A673 (cell line): Measurements from ENCODE around the gene HSD11B2. TPM values are rescaled to one million over a fixed set of nuclear protein-coding genes. Genes with fewer than 3 reads are reported as not detected.

ENCODE experiments used
- BruUV-seq: library from RNA; stranded (reverse); fragments of 400-500 nt; replicated peaks from 2 replicates; lab custom pipeline; 2021; lab: Mats Ljungman, UMichigan
- CTCF ChIA-PET: fragments of 300-600 bp; sonication (Branson Sonifier 250); formaldehyde crosslinking; loops from one replicate; lab custom pipeline; 2022; ENCODE audit warnings: antibody characterized with exemption; lab: Charles Lee
- POLR2A ChIA-PET: fragments of 300-600 bp; sonication (Branson Sonifier 250); formaldehyde crosslinking; loops from one replicate; lab custom pipeline; 2022; ENCODE audit warnings: antibody characterized with exemption; ENCODE audit not compliant: low non-redundant PET; lab: Charles Lee
- DNase-seq: peaks from one replicate; pipeline ENCODE4 v3.0.0-alpha.2; 2015; ENCODE audit warnings: low spot score
- H3K27ac ChIP-seq: fragments of 200-600 bp; sonication (generic); 2 replicates; pipeline ENCODE4 v1.5.1; 2016; ENCODE audit warnings: mixed run types, low read depth, mild to moderate bottlenecking, mixed read lengths, antibody characterized with exemption, low read length; ENCODE audit not compliant: poor library complexity, severe bottlenecking
- H3K27me3 ChIP-seq: fragments of 200-600 bp; sonication (generic); replicated peaks from 2 replicates; pipeline ENCODE4 v1.6.1; 2017; ENCODE audit warnings: mixed run types, low read depth, mild to moderate bottlenecking, mixed read lengths, antibody characterized with exemption, low read length; ENCODE audit not compliant: insufficient read depth, poor library complexity
- H3K36me3 ChIP-seq: fragments of 200-600 bp; sonication (generic); 2 replicates; pipeline ENCODE4 v1.6.1; 2016; ENCODE audit warnings: mixed run types, mild to moderate bottlenecking, mixed read lengths, antibody characterized with exemption, low read length; ENCODE audit not compliant: insufficient read depth, poor library complexity, severe bottlenecking
- H3K4me1 ChIP-seq: fragments of 200-600 bp; sonication (generic); 2 replicates; pipeline ENCODE4 v1.6.1; 2017; ENCODE audit warnings: mixed run types, mild to moderate bottlenecking, mixed read lengths, antibody characterized with exemption, low read length; ENCODE audit not compliant: insufficient read depth, poor library complexity, severe bottlenecking
- H3K4me3 ChIP-seq: fragments of 200-600 bp; sonication (generic); 2 replicates; pipeline ENCODE4 v1.5.1; 2016; ENCODE audit warnings: low read depth, mixed run types, mild to moderate bottlenecking, mixed read lengths, low read length; ENCODE audit not compliant: poor library complexity, severe bottlenecking
- H3K9me3 ChIP-seq: fragments of 200-600 bp; sonication (generic); 2 replicates; pipeline ENCODE4 v1.6.1; 2016; ENCODE audit warnings: mixed run types, low read depth, mild to moderate bottlenecking, mixed read lengths, antibody characterized with exemption, low read length; ENCODE audit not compliant: poor library complexity, severe bottlenecking
- CTCF ChIP-seq: fragments of 300-800, 200-600 bp; sonication (generic); conservative IDR thresholded peaks from 2 replicates; pipeline ENCODE4 v1.5.1; 2017; ENCODE audit warnings: low read depth, mild to moderate bottlenecking, antibody characterized with exemption, low read length, moderate library complexity, mixed read lengths
- EZH2 ChIP-seq: fragments of 200-600 bp; sonication (generic); IDR thresholded peaks from 2 replicates; pipeline ENCODE4 v1.6.1; 2017; ENCODE audit warnings: borderline replicate concordance, low read depth, mild to moderate bottlenecking, mixed read lengths, antibody characterized with exemption, low read length; ENCODE audit not compliant: poor library complexity, severe bottlenecking
- intact Hi-C: fragments of 100-400 bp; cut with micrococcal nuclease; formaldehyde crosslinking; loops from one replicate; pipeline ENCODE4 v1.10.0; 2022; ENCODE audit not compliant: unreplicated experiment
- total RNA-seq: library from RNA; stranded (reverse); gene quantifications from 2 replicates; pipeline ENCODE4 v1.2.3, GENCODE V29; 2021

Gene HSD11B2
- total RNA-seq, 1 experiment from 2014 or later = 2.3 TPM

DNA sequence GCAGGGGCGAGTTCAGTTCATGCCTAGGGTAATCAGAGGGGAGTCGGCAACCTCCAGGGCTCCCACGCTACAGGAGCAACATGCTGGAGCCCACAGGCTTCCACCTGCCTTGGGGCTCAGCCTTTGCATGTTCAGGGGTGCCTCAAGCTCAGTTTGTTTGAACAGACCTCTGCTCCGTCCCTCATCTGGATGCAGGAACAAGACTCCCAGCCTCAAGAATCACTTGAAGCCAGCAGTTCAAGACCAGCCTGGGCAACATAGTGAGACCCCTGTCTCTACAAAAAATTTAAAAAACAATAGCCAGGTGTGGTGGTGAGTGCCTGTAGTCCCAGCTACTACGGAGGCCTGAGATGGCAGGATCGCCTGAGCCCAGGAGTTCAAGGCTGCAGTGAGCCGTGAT, 4.9 kb upstream of the HSD11B2 start:
- Histone ChIP-seq H3K9me3 (no peaks in the 10 kb centered on the region), H3K4me3 (no peak overlapping the region), H3K4me1 (peaks cover 38% of the 10 kb centered on the region), H3K27ac (no peak overlapping the region), H3K27me3 (peaks cover 3% of the 10 kb centered on the region), H3K36me3 (no peaks in the 10 kb centered on the region)
- no peak for DNase-seq
- no TSS peak for BruUV-seq
- ChIA-PET CTCF (no interaction called here), POLR2A (no interaction called here)
- intact Hi-C loops = loop anchor here (5.0 kb wide), 1 partner anchor 41 kb away; no protein-coding TSS in a partner anchor
- TF ChIP-seq CTCF = no peak
- TF ChIP-seq EZH2 = no peak

DNA sequence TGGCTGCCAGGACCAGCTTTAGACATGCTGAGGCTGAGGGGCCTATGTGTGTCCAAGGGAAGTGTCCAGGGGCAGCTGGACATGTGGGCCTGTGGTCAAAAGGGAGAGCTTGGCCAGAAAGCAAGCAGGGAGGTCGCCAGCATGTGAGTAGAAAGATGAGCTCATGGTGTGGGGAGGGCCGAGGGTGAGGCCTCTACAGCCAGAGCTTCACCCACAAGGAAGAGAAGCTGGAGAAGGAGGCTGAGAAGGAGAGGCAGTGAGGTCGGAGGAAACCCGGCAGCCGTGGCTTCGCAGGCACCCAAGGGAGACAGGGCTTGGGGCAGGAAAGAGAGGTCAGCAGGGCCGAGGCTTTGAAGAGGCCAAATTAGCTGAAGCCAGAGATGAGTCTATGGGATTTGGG, 4.0 kb upstream of the HSD11B2 start:
- H3K27me3 ChIP-seq = peaks cover 3% of the 10 kb centered on the region
- peaks cover 38% of the 10 kb centered on the region for H3K4me1 ChIP-seq
- BruUV-seq = no TSS peak
- no peak for DNase-seq
- no peaks in the 10 kb centered on the region for H3K9me3 ChIP-seq
- H3K4me3 ChIP-seq = no peak overlapping the region
- H3K36me3 ChIP-seq = no peaks in the 10 kb centered on the region
- ChIA-PET POLR2A (interaction anchor here (0.6 kb wide), 1 partner anchor 9 kb away, joined by 5 read pairs; no protein-coding TSS in a partner anchor), CTCF (interaction anchor here (0.6 kb wide), 1 partner anchor 180 kb away, joined by 4 read pairs; the partner anchor contains the start of gene FHOD1)
- H3K27ac ChIP-seq = no peak overlapping the region
- intact Hi-C loops = loop anchor here (5.0 kb wide), 1 partner anchor 40 kb away; no protein-coding TSS in a partner anchor
- TF ChIP-seq EZH2 = no peak

- peak; percentile 71 for DNase-seq
- ChIA-PET POLR2A (interaction anchor here (0.6 kb wide), 1 partner anchor 298 kb away, joined by 3 read pairs; no protein-coding TSS in a partner anchor), CTCF (interaction anchor here (0.5 to 1.6 kb wide), 6 partner anchors 8 to 230 kb away, joined by 3 to 10 read pairs (median 4); no protein-coding TSS in a partner anchor)
- TF ChIP-seq CTCF (peak; percentile 87), EZH2 (no peak)
- Histone ChIP-seq H3K4me1 (peaks cover 29% of the 10 kb centered on the region), H3K9me3 (no peaks in the 10 kb centered on the region), H3K27me3 (peaks cover 3% of the 10 kb centered on the region), H3K27ac (no peak overlapping the region), H3K4me3 (no peak overlapping the region), H3K36me3 (no peaks in the 10 kb centered on the region)
- BruUV-seq = no TSS peak
- intact Hi-C loops = loop anchor here (5.0 kb wide), 1 partner anchor 39 kb away; no protein-coding TSS in a partner anchor
Measured at GRCh38 chr16:67428146-67428731, 2.7 kb upstream of the HSD11B2 start.
